Measurements from ENCODE around the gene TRMT5. TPM values are rescaled to one million over a fixed set of nuclear protein-coding genes. Genes with fewer than 3 reads are reported as not detected.

TRMT5 gene
- total and polyA plus RNA-seq, 2 of the 4 experiments (the other 2 are of a cell fraction), result 5.0 to 10.4 TPM

DNA sequence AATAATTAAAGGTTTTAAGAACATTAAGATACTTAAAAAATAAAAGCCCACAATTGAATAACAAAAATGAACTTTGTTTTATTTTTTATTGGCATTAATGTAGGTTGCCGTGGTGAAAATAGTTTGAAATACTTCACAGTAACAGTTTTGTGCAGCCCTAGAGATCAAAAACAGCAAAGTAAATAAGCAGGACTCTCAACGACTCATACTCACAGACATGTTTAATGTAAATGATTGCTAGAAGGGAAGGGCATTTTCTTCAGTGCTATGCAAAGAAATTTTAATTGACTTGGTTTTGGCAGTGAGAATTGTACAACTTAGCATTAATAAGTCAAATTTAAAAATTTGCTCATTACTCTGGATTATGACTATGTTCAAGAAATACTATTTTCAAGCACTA, 16.0 kb downstream of the TRMT5 start:
- TF ChIP-seq, protein P1, sequence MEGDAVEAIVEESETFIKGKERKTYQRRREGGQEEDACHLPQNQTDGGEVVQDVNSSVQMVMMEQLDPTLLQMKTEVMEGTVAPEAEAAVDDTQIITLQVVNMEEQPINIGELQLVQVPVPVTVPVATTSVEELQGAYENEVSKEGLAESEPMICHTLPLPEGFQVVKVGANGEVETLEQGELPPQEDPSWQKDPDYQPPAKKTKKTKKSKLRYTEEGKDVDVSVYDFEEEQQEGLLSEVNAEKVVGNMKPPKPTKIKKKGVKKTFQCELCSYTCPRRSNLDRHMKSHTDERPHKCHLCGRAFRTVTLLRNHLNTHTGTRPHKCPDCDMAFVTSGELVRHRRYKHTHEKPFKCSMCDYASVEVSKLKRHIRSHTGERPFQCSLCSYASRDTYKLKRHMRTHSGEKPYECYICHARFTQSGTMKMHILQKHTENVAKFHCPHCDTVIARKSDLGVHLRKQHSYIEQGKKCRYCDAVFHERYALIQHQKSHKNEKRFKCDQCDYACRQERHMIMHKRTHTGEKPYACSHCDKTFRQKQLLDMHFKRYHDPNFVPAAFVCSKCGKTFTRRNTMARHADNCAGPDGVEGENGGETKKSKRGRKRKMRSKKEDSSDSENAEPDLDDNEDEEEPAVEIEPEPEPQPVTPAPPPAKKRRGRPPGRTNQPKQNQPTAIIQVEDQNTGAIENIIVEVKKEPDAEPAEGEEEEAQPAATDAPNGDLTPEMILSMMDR (conservative IDR thresholded peaks at IDR 0.05; ENCODE audit: low read depth, low read length), result no peak
- TF ChIP-seq FOS (IDR thresholded peaks at IDR 0.05; ENCODE audit: low read depth, low read length), result 0 out of 2 replicates have a peak, but pooled peaks have one; percentile 18
- dilution Hi-C loops (cut with HindIII; ENCODE audit: low sequenced_read_pairs, unreplicated experiment), result no loop called here
- in situ Hi-C loops (cut with MboI; ENCODE audit: low sequenced_read_pairs), result no loop called here
- ATAC-seq (ENCODE audit: low read depth), result peak; percentile 88
- Histone ChIP-seq H3K4me1 (ENCODE audit: control insufficient read depth, insufficient read depth, low read length) (peaks cover 10% of the 10 kb centered on the region), H3K9ac (ENCODE audit: low read depth, low read length) (no peak overlapping the region), H2AK5ac (ENCODE audit: low read depth, low read length) (no peak overlapping the region), H3K9me3 (ENCODE audit: control insufficient read depth, insufficient read depth, low read length) (no peaks in the 10 kb centered on the region), H4K5ac (ENCODE audit: low read depth, low read length) (no peak overlapping the region), H3K4me2 (ENCODE audit: low read depth, low read length) (peak overlapping the region; percentile 53), H3K14ac (replicated peaks; ENCODE audit: low read depth, low read length) (no peak overlapping the region), H2AFZ (replicated peaks; ENCODE audit: low read length, poor library complexity) (no peak overlapping the region), H3K56ac (ENCODE audit: extremely low read depth, insufficient read depth, low read length) (no peak overlapping the region), H2AK9ac (replicated peaks; ENCODE audit: low read depth, low read length, poor library complexity) (no peak overlapping the region), H3K9me1 (ENCODE audit: insufficient read depth, low read length) (no peaks in the 10 kb centered on the region), H2BK5ac (ENCODE audit: low read depth, low read length, poor library complexity, severe bottlenecking) (peak overlapping the region; percentile 92), H3K27me3 (ENCODE audit: control insufficient read depth, insufficient read depth, low read length) (no peaks in the 10 kb centered on the region), H4K20me1 (ENCODE audit: insufficient read depth, low read length) (no peaks in the 10 kb centered on the region; the same call in 1 of the 2 replicates), H4K8ac (ENCODE audit: low read depth in 2 of 2, low read length in 2 of 2) (peak overlapping the region in 1 of 2 experiments; percentile 24; a peak in 1 of 4 replicates), H2BK20ac (ENCODE audit: low read depth, low read length) (no peak overlapping the region), H2BK15ac (ENCODE audit: low read depth, low read length) (no peak overlapping the region), H4K91ac (ENCODE audit: insufficient read depth, low read depth, low read length) (no peak overlapping the region), H3K18ac (ENCODE audit: low read depth, low read length) (peak overlapping the region; percentile 3; the same call in 1 of the 2 replicates), H2BK120ac (ENCODE audit: low read depth, low read length) (no peak overlapping the region), H3K23ac (ENCODE audit: low read depth, low read length) (peak overlapping the region; percentile 16; the same call in 1 of the 2 replicates), H3K27ac (ENCODE audit: insufficient read depth, low read length) (peak overlapping the region; percentile 79; the same call in 1 of the 2 replicates), H3K79me1 (ENCODE audit: low read depth in 1 of 2, low read length in 2 of 2) (peaks cover 9 to 29% of the 10 kb centered on the region in 2 experiments; a peak in 3 of 4 replicates), H3K4ac (ENCODE audit: low read depth, low read length) (no peak overlapping the region), H3K4me3 (ENCODE audit: insufficient read depth, low read depth, low read length) (no peak overlapping the region), H3K36me3 (ENCODE audit: control insufficient read depth, insufficient read depth, low read length) (no peaks in the 10 kb centered on the region)
- BruUV-seq (replicated peaks), result no TSS peak
- ChIA-PET POLR2A (ENCODE audit: unreplicated experiment) (interaction anchor here (0.6 kb wide), 1 partner anchor 319 kb away, joined by 11 read pairs; no protein-coding TSS in a partner anchor), CTCF (no interaction called here)
- intact Hi-C loops (cut with micrococcal nuclease), result no loop called here
- no CpG with 5 or more reads among the region's 2 CpGs for WGBS, 2 experiments (ENCODE audit: extremely low coverage in 2 of 2, insufficient read length in 1 of 2)
- peak; percentile 76 for DNase-seq

Measured in IMR-90 (cell line).